HAP-1 (cell line): ENCODE data around the gene AQP3.
A peak's percentile ranks its signal among the peaks of the same experiment; 100 is the strongest.
"Not testable (repeated sequence)": the region's sequence is repeated elsewhere in the genome, so short reads cannot be mapped to it uniquely, and the experiment has no call there.

Source experiments
- DNase-seq, 2 experiments: peaks; one replicate each; pipeline ENCODE4 v3.0.0-alpha.2; 2016 to 2020; ENCODE audit warnings: low spot score in 2 of 2
- H3K27me3 ChIP-seq: fragments of 250-450 bp; sonication (Bioruptor Pico); 2 replicates; pipeline ENCODE4 v1.5.1; 2020; ENCODE audit warnings: low read depth, mild to moderate bottlenecking, moderate library complexity
- H3K36me3 ChIP-seq: fragments of 250-450 bp; sonication (Bioruptor Pico); replicated peaks from 2 replicates; pipeline ENCODE4 v1.5.1; 2020; ENCODE audit warnings: mild to moderate bottlenecking
- H3K4me1 ChIP-seq: fragments of 250-450 bp; sonication (Bioruptor Pico); 2 replicates; pipeline ENCODE4 v1.5.1; 2020; ENCODE audit warnings: mild to moderate bottlenecking
- H3K4me3 ChIP-seq: fragments of 250-450 bp; sonication (Bioruptor Pico); 2 replicates; pipeline ENCODE4 v1.5.1; 2020; ENCODE audit warnings: mild to moderate bottlenecking, moderate library complexity
- H3K9me3 ChIP-seq: fragments of 250-450 bp; sonication (Bioruptor Pico); 2 replicates; pipeline ENCODE4 v1.5.1; 2020; ENCODE audit warnings: mild to moderate bottlenecking, moderate library complexity
- in situ Hi-C: fragments of 300-500 bp; cut with MboI; formaldehyde crosslinking; loops from 3 replicates; pipeline ENCODE4 v1.14.3; 2020; ENCODE audit warnings: low sequenced_read_pairs, inconsistent platforms, mixed read lengths

AQP3 gene

DNA sequence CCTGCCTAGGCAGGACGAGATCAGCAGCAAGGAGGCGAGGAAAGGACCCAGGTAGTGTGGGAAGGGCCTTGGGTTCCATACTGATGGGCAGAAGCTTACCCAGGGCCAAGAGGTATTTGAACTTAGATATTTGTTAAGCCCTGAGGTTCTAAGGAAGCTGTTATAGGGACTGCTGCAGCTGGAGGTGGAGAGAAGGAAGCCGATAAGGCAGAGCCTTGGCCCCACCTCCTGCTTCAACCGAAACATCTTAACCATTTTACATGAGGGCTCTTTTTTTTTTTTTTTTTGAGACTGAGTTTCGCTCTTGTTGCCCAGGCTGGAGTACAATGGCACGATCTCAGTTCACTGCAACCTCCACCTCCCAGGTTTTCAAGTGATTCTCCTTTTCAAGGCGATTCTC lies 8.6 kb upstream of the AQP3 start:
- no peak for DNase-seq
- H3K4me3 ChIP-seq: no peak overlapping the region
- H3K9me3 ChIP-seq: no peaks in the 10 kb centered on the region
- no peaks in the 10 kb centered on the region for H3K27me3 ChIP-seq
- H3K4me1 ChIP-seq: no peaks in the 10 kb centered on the region
- in situ Hi-C loops: no loop called here
- H3K36me3 ChIP-seq: peaks cover 4% of the 10 kb centered on the region

- in situ Hi-C loops: not testable (repeated sequence)
Measured at GRCh38 chr9:33455456-33455855, 8.1 kb upstream of the AQP3 start.

GRCh38 chr9:33454661-33455026 lies 7.3 kb upstream of the AQP3 start:
- H3K9me3 ChIP-seq, H3K36me3 ChIP-seq, H3K4me1 ChIP-seq, in situ Hi-C loops, DNase-seq, H3K4me3 ChIP-seq, H3K27me3 ChIP-seq: not testable (repeated sequence)

More at GRCh38 chr9:33455456-33455855, 8.1 kb upstream of the AQP3 start:
- not testable (repeated sequence) for H3K36me3 ChIP-seq, H3K27me3 ChIP-seq, DNase-seq, H3K9me3 ChIP-seq, H3K4me1 ChIP-seq, H3K4me3 ChIP-seq

DNA sequence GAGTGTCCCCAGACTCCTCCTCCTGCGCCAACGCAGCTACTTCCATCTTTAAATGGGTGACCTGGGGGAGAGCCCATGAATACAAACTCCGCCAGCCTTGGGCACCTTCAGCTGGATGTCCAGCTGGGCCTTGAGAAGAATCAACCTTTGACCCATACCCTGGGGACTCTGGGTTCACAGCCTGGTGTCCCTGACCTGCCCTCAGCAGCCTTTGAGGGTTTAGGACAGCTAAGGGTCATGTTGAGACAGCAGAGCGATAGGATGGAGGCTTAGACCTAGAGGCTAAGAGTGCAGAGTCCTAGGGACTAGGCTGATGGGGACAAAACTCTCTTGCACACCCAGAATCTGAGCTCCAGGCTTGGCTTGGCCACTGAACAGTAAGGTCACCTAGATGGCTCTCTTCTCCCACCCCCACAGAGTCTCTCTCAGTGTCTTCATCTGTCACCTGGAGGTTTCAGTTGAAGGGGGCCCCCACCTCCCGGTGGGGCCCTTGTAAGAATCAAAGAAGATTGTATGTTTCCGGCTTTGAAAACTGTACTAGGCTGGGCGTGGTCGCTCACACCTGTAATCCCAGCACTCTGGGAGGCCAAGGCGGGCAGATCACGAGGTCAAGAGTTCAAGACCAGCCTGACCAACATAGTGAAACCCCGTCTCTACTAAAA lies 6.7 kb upstream of the AQP3 start:
- no peak for DNase-seq
- in situ Hi-C loops: no loop called here
- Histone ChIP-seq H3K4me3 (no peak overlapping the region), H3K27me3 (no peaks in the 10 kb centered on the region), H3K4me1 (no peaks in the 10 kb centered on the region), H3K9me3 (no peaks in the 10 kb centered on the region), H3K36me3 (no peaks in the 10 kb centered on the region)

DNA sequence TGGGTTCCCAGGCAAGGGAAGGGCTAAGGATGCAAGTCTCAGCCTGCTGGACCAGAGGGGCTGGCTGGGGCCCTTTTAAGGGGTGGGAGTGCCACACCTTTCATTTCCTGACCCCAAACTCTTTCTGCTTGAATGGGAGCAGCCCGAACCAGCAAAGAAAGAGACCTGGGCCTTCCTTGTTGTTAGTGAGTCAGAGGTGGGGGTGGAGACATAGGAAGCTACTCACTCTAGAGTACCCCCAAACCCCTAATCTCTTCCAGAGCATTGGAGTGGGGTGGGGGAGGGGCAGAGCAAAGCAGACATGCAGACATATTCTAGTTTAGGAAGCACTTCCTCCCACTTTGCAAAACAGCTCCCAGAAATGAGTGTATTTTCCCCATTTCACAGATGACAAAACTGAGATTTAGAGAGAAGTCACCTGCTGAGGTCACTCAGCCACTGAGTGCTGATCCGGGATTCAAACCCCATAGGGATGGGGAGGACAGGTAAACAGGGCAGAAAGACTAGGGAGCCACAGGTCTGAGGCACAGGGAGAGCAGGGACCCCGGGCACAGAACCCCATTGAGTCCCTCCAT lies 6.0 kb upstream of the AQP3 start:
- no peak for DNase-seq
- in situ Hi-C loops: no loop called here
- Histone ChIP-seq H3K9me3 (no peaks in the 10 kb centered on the region), H3K36me3 (no peaks in the 10 kb centered on the region), H3K4me1 (no peaks in the 10 kb centered on the region), H3K4me3 (no peak overlapping the region), H3K27me3 (no peaks in the 10 kb centered on the region)

DNA sequence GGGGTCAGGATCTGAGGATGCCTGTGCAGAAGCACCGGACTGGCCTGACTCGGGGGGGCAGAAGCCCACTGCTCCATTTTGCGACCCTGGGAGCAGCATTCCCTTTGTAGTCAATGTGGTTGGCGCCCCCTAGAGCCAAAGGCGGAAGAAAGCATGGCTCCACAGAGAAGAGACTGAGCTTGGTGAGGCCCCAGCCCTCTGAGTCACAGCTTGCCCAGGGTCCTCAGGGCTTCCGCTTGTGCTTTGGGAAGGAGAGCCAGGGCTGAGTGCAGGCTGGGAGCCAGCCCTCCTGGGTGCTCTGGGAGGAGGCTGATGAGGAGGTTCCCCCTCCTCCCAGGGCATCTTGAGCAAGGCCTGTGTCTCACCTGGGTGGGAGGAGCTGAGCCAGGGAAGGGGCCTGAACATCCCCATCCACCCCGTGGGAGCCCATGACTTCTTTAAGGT lies 5.5 kb upstream of the AQP3 start:
- Histone ChIP-seq H3K4me3 (no peak overlapping the region), H3K27me3 (no peaks in the 10 kb centered on the region), H3K4me1 (peaks cover 1% of the 10 kb centered on the region), H3K36me3 (no peaks in the 10 kb centered on the region), H3K9me3 (no peaks in the 10 kb centered on the region)
- peak; percentile 66 to 82 for DNase-seq
- in situ Hi-C loops: no loop called here

DNA sequence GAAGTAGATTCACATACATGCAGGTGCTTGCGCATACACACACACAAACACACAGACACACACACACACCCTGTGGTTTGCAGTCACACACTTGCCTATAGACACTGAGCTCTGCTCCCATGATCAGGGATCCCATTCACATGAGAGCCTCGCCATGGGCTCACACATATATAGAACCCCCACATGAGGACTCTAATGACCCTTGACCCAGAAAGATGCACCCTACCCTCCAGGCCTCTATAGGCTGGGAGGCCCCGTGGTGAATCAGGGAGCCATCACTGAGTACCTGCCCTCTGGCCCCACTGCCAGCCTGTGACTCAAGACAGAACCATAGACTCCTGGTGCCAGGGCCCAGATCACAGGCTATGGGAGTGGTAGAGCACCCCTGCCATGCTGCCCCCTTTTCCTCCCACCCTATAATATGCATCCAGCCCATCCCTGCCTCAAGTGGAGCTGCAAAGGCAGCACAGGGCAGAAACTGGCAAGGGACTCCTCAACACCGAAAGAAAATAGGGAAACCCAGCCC lies 3.3 kb upstream of the AQP3 start:
- Histone ChIP-seq H3K36me3 (no peaks in the 10 kb centered on the region), H3K4me3 (no peak overlapping the region), H3K27me3 (no peaks in the 10 kb centered on the region), H3K9me3 (no peaks in the 10 kb centered on the region), H3K4me1 (peaks cover 12% of the 10 kb centered on the region)
- in situ Hi-C loops: no loop called here
- no peak for DNase-seq

DNA sequence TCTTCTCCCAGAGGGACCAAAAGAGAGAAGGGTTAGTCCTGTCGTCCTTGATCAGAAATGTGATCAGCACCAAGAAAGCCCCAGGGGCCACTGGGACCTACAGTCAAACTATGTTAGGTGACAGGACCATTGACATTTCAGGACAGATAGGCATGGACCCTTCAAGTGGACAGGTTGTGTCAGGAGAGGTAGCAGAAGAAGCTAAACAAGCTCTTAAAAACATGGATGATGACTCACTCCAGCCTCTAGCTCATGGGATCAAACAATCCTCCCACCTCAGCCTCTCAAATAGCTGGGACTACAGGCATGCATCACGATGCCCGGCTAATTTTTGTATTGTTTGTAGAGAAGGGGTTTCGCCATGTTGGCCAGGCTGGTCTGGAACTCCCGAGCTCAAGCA lies 2.3 kb upstream of the AQP3 start:
- H3K36me3 ChIP-seq: no peaks in the 10 kb centered on the region
- DNase-seq: no peak
- in situ Hi-C loops: no loop called here

DNA sequence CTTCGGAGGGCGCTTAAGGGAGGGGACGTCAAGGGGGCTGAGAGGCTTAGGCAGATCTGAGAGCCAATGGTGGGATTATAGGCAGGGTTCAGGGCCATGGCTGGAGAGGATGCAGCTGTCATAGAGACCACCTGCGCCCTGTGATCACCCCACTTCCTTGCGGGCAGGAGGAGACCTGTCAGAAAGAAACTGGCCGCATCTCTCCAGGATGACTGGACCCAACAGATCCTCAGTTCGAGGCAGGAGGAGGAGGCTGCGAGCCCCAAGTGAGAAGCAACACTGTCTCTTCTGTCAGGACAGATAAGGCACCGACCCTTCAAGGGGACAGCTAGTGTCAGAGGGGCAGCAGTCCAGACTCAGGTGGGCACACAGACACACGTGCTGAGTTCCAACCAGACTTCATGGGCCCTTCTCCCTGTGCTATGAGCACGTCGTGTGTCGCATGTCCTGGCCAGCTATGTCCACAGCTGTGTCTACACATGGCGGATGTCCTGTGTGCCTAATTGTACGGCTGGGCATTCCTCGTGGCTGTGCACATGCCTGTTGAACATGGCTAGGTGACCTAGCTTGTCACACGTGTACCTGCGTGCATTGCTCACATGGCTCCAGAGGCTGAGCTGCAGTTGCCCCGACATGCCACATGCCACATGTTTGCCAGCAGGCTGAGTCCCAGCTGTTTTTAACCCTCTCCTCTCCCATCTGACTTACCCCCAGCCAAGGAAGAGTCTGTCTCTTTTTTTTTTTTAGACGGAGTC lies 583 bp upstream of the AQP3 start:
- Histone ChIP-seq H3K4me3 (peak overlapping the region; percentile 39), H3K9me3 (no peaks in the 10 kb centered on the region), H3K4me1 (peaks cover 12% of the 10 kb centered on the region), H3K27me3 (no peaks in the 10 kb centered on the region), H3K36me3 (no peaks in the 10 kb centered on the region)
- in situ Hi-C loops: no loop called here
- DNase-seq: peak in 1 of 2 experiments; percentile 13

More for the DNA sequence above, 2.3 kb upstream of the AQP3 start:
- Histone ChIP-seq H3K27me3 (no peaks in the 10 kb centered on the region), H3K4me3 (no peak overlapping the region), H3K9me3 (no peaks in the 10 kb centered on the region), H3K4me1 (peaks cover 12% of the 10 kb centered on the region)

DNA sequence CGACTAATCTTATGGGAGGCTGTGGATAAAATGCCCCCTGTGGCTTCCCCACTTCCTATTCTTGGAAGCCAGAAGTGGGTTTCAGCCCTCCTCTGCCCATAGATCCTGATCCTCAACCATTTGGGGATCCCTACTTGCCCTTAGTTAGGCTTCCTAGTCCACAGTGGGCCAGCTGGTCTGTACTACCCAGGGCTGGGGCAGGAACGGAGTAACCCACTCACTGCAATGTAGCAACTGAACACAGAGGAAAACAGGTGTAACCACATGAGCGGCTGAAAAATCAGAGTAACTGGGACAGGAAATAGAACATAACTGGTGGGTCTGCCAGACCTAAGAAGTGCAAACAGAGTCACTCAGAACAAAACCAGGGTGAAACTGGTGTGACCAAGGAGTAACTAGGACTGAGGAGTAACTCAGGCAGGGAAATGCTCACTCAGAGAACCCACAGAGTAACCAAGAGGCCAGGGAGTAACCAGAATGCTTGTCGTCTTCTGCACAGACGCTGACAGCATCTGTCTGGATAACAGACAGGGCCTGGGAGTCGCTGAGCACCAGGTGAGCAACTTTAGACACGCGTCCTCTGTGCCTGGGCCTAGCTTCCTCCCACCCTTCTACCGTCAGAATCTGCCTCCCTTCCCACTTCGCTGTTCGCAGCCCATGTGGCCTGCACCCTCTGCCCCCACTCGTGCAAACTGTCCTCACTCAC lies 1.0 kb downstream of the AQP3 start:
- no peaks in the 10 kb centered on the region for H3K27me3 ChIP-seq
- in situ Hi-C loops: no loop called here
- H3K4me1 ChIP-seq: peaks cover 12% of the 10 kb centered on the region
- no peaks in the 10 kb centered on the region for H3K9me3 ChIP-seq
- H3K4me3 ChIP-seq: peak overlapping the region; percentile 39
- no peak for DNase-seq
- H3K36me3 ChIP-seq: no peaks in the 10 kb centered on the region

GRCh38 chr9:33445389-33446239 lies 1.8 kb downstream of the AQP3 start:
- Histone ChIP-seq H3K27me3 (no peaks in the 10 kb centered on the region), H3K4me3 (no peak overlapping the region), H3K36me3 (no peaks in the 10 kb centered on the region), H3K4me1 (peaks cover 12% of the 10 kb centered on the region), H3K9me3 (no peaks in the 10 kb centered on the region)
- no peak for DNase-seq
- in situ Hi-C loops: no loop called here

- H3K9me3 ChIP-seq: no peaks in the 10 kb centered on the region
- no peak for DNase-seq
- in situ Hi-C loops: no loop called here
- H3K36me3 ChIP-seq: no peaks in the 10 kb centered on the region
- H3K4me3 ChIP-seq: no peak overlapping the region
- no peaks in the 10 kb centered on the region for H3K27me3 ChIP-seq
- peaks cover 12% of the 10 kb centered on the region for H3K4me1 ChIP-seq
Measured at GRCh38 chr9:33443464-33444154, 3.8 kb downstream of the AQP3 start.
